Neuronal stem cell (in vitro differentiated cells): ENCODE data around the gene MFAP5.

Experiments used
- DNase-seq: peaks from one replicate; pipeline ENCODE4 v3.0.0-alpha.2; 2013; ENCODE audit warnings: low spot score
- H2AFZ ChIP-seq: one replicate; pipeline ENCODE4 v1.6.1; 2013; ENCODE audit warnings: mild to moderate bottlenecking, low read length, inconsistent platforms
- H2AK5ac ChIP-seq: 2 replicates; pipeline ENCODE4 v1.6.1; 2013; ENCODE audit warnings: low read depth, mild to moderate bottlenecking, inconsistent platforms, low read length, moderate library complexity, mixed read lengths
- H2BK120ac ChIP-seq: 2 replicates; pipeline ENCODE4 v1.6.1; 2013; ENCODE audit warnings: low read depth, mild to moderate bottlenecking, inconsistent platforms, low read length, moderate library complexity, mixed read lengths
- H2BK12ac ChIP-seq: one replicate; pipeline ENCODE4 v1.6.1; 2013; ENCODE audit warnings: low read length, inconsistent platforms
- H2BK15ac ChIP-seq: 2 replicates; pipeline ENCODE4 v1.6.1; 2013; ENCODE audit warnings: mild to moderate bottlenecking, low read length, inconsistent platforms, mixed read lengths
- H2BK5ac ChIP-seq: one replicate; pipeline ENCODE4 v1.6.1; 2013; ENCODE audit warnings: inconsistent platforms, mild to moderate bottlenecking, low read length, moderate library complexity
- H3K14ac ChIP-seq: one replicate; pipeline ENCODE4 v1.6.1; 2013; ENCODE audit warnings: low read length, inconsistent platforms
- H3K18ac ChIP-seq: 2 replicates; pipeline ENCODE4 v1.6.1; 2013; ENCODE audit warnings: low read length, inconsistent platforms
- H3K23ac ChIP-seq: 2 replicates; pipeline ENCODE4 v1.6.1; 2013; ENCODE audit warnings: low read depth, mild to moderate bottlenecking, mixed read lengths, low read length, inconsistent platforms; ENCODE audit not compliant: poor library complexity
- H3K27ac ChIP-seq: replicated peaks from 3 replicates; pipeline ENCODE4 v1.5.1; 2013; ENCODE audit warnings: low read length, inconsistent platforms
- H3K27me3 ChIP-seq, 3 experiments: 2 replicates each; pipeline ENCODE4 v1.6.1; 2013; ENCODE audit warnings: low read length in 3 of 3, mild to moderate bottlenecking in 2 of 3, inconsistent platforms in 1 of 3, low read depth in 1 of 3, mixed read lengths in 1 of 3, moderate library complexity in 1 of 3; ENCODE audit not compliant: control insufficient read depth in 3 of 3, insufficient read depth in 3 of 3
- H3K36me3 ChIP-seq, 2 donors: replicated peaks in 1 of 2; 2 replicates each; pipeline ENCODE4 v1.6.1; 2013; ENCODE audit warnings: low read length in 2 of 2; ENCODE audit not compliant: control insufficient read depth in 2 of 2, insufficient read depth in 2 of 2
- H3K4ac ChIP-seq: 2 replicates; pipeline ENCODE4 v1.6.1; 2013; ENCODE audit warnings: inconsistent platforms, mild to moderate bottlenecking, low read length, moderate library complexity
- H3K4me1 ChIP-seq, 2 donors: 1 replicate in 1 of 2; 2 replicates in 1 of 2; pipeline ENCODE4 v1.6.1; 2013; ENCODE audit warnings: low read length in 2 of 2, low read depth in 1 of 2; ENCODE audit not compliant: control insufficient read depth in 2 of 2, insufficient read depth in 1 of 2
- H3K4me2 ChIP-seq: one replicate; pipeline ENCODE4 v1.6.1; 2013; ENCODE audit warnings: mild to moderate bottlenecking, low read length, inconsistent platforms; ENCODE audit not compliant: insufficient read depth, poor library complexity, severe bottlenecking
- H3K4me3 ChIP-seq, 2 donors: 2 replicates each; pipeline ENCODE4 v1.5.1; 2013; ENCODE audit warnings: low read length in 2 of 2, mild to moderate bottlenecking in 2 of 2, inconsistent platforms in 1 of 2, moderate library complexity in 1 of 2
- H3K79me1 ChIP-seq: one replicate; pipeline ENCODE4 v1.6.1; 2013; ENCODE audit warnings: low read depth, mild to moderate bottlenecking, inconsistent platforms, low read length, moderate library complexity
- H3K9ac ChIP-seq: one replicate; pipeline ENCODE4 v1.6.1; 2013; ENCODE audit warnings: mild to moderate bottlenecking, low read depth, low read length, inconsistent platforms; ENCODE audit not compliant: poor library complexity
- H3K9me3 ChIP-seq, 2 donors: replicated peaks in 1 of 2; 2 replicates each; pipeline versions ENCODE3 to v1.6.1; 2013; ENCODE audit warnings: low read length in 2 of 2, mild to moderate bottlenecking in 2 of 2, inconsistent platforms in 1 of 2, low read depth in 1 of 2, mixed read lengths in 1 of 2, moderate library complexity in 1 of 2; ENCODE audit not compliant: control insufficient read depth in 2 of 2, insufficient read depth in 1 of 2
- H4K8ac ChIP-seq: one replicate; pipeline ENCODE4 v1.6.1; 2013; ENCODE audit warnings: low read depth, mild to moderate bottlenecking, inconsistent platforms, low read length, moderate library complexity
- H4K91ac ChIP-seq: one replicate; pipeline ENCODE4 v1.6.1; 2013; ENCODE audit warnings: low read length, low read depth, mild to moderate bottlenecking, inconsistent platforms; ENCODE audit not compliant: poor library complexity
- WGBS, 2 donors: extraction: QIAGEN DNeasy Blood & Tissue Kit; methylation state at CpG; one replicate each; pipeline ENCODE4 v1.1.7; 2013; ENCODE audit warnings: missing lambda C conversion rate in 2 of 2, mixed read lengths in 1 of 2; ENCODE audit not compliant: insufficient read length in 2 of 2, insufficient replicate concordance in 1 of 2; ENCODE audit errors: extremely low coverage in 2 of 2; 5-methylcytosine and 5-hydroxymethylcytosine counted together

Gene MFAP5

DNA sequence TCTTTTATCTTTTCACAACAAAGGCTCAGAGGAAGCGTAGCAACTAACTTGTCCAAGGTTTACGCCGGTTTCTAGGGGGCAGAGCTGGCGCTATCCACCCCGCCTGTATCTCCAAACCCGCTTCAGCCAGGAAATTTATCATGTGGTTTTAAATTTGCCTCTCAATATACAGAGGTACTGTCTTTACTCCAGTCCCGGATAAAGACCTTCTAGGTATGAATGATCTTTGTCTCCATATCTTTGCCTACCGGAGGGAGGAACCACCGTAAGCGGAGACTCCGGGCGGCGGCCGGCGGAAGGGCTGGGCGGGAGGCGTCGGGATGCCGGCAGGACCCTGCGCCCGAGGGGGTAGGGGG lies 34.5 kb upstream of the MFAP5 start:
- DNase-seq = no peak
- H3K23ac ChIP-seq = peak overlapping the region; percentile 98

DNA sequence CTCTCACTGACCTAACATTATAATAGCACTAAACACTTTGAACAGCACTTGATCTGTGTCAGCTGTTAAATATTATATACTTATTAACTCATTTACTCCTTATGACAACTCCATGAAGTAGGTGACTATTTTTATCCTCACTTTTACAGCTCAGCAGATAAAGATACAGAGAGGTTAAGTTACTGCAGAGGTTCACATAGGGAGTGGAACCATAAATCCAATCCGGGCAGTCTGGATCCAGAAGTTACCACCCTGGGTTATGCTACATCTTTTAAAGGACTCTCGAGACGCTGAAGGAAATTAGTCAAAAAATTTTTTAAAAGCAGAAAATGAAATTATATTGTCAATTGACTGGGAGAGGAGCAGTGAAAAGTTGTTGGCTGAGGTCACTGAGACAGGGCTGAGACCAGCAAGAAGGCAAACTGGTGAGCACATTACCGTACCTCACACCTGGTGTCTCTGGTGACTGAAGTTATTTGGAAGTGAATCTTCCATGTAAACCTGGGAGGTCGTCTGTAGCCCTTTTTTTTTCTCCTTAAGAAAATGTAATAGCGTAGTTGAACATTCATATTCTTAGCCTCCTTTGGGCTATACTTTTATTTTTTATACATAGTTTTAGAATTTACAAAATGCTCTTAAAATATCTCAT lies 33.9 kb upstream of the MFAP5 start:
- no peak overlapping the region for H2BK12ac ChIP-seq
- no peak for DNase-seq
- peak overlapping the region; percentile 89 for H2AFZ ChIP-seq
- H3K9ac ChIP-seq = no peak overlapping the region
- no peak overlapping the region for H4K8ac ChIP-seq
- H3K27ac ChIP-seq = no peak overlapping the region
- no peak overlapping the region for H3K4me2 ChIP-seq
- H4K91ac ChIP-seq = no peak overlapping the region
- H3K4ac ChIP-seq = no peak overlapping the region
- H3K27me3 ChIP-seq = no peaks in the 10 kb centered on the region
- H2BK5ac ChIP-seq = no peak overlapping the region
- no peak overlapping the region for H3K23ac ChIP-seq
- H3K4me1 ChIP-seq = peaks cover 4 to 25% of the 10 kb centered on the region in 2 donors
- peak overlapping the region in 1 of 2 donors; percentile 86 for H3K4me3 ChIP-seq
- H3K9me3 ChIP-seq = no peaks in the 10 kb centered on the region
- H3K79me1 ChIP-seq = peaks cover 1% of the 10 kb centered on the region
- no CpG with 5 or more reads among the region's 6 CpGs for WGBS, 2 donors
- H2BK120ac ChIP-seq = no peak overlapping the region
- H3K36me3 ChIP-seq = peaks cover 0 to 23% of the 10 kb centered on the region in 2 donors
- no peak overlapping the region for H3K14ac ChIP-seq
- no peak overlapping the region for H3K18ac ChIP-seq
- no peak overlapping the region for H2BK15ac ChIP-seq
- H2AK5ac ChIP-seq = no peak overlapping the region

More for the DNA sequence above, 34.5 kb upstream of the MFAP5 start:
- Histone ChIP-seq H4K91ac (no peak overlapping the region), H3K4ac (no peak overlapping the region), H2AK5ac (no peak overlapping the region), H2BK12ac (no peak overlapping the region), H3K79me1 (peaks cover 1% of the 10 kb centered on the region), H2BK5ac (peak overlapping the region; percentile 95), H3K4me3 (peak overlapping the region; percentile 80 to 86), H3K4me2 (peak overlapping the region; percentile 69), H3K18ac (peak overlapping the region; percentile 99), H2AFZ (peak overlapping the region; percentile 89), H3K9ac (peak overlapping the region; percentile 89), H4K8ac (no peak overlapping the region), H3K36me3 (peaks cover 0 to 28% of the 10 kb centered on the region in 2 donors), H3K14ac (no peak overlapping the region), H3K27me3 (no peaks in the 10 kb centered on the region), H3K9me3 (no peaks in the 10 kb centered on the region), H2BK15ac (peak overlapping the region; percentile 84), H3K4me1 (peaks cover 4 to 23% of the 10 kb centered on the region in 2 donors), H3K27ac (peak overlapping the region; percentile 90), H2BK120ac (no peak overlapping the region)
- no CpG with 5 or more reads among the region's 21 CpGs for WGBS, 2 donors

DNA sequence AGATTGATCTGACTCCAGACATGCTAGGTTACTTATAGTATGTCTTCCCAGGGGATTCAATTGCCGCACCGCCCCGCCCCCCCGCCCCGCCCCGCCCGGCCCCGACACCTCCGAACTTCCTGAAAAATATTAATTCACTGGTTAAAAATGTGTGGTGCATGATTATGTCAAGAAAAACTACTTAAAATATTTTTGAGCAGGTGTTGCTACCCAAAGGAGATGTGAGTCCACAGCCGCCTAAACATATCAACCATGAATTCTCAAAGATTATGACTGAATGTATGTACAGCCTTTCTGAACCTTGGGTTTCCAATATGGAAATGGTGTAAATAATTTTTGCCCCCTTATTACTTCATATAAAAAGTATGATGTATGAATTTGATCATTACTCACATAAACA lies 32.5 kb upstream of the MFAP5 start:
- Histone ChIP-seq H2AK5ac (no peak overlapping the region), H2AFZ (no peak overlapping the region), H2BK120ac (no peak overlapping the region), H2BK12ac (no peak overlapping the region), H3K27me3 (no peaks in the 10 kb centered on the region), H4K8ac (no peak overlapping the region), H3K27ac (no peak overlapping the region), H3K36me3 (peaks cover 0 to 8% of the 10 kb centered on the region in 2 donors), H3K4me2 (no peak overlapping the region), H3K14ac (no peak overlapping the region), H3K23ac (no peak overlapping the region), H3K4ac (no peak overlapping the region), H3K4me1 (peaks cover 4 to 23% of the 10 kb centered on the region in 2 donors), H3K9me3 (no peaks in the 10 kb centered on the region), H4K91ac (no peak overlapping the region), H2BK5ac (no peak overlapping the region), H2BK15ac (no peak overlapping the region), H3K18ac (no peak overlapping the region), H3K4me3 (no peak overlapping the region), H3K79me1 (peaks cover 1% of the 10 kb centered on the region), H3K9ac (no peak overlapping the region)
- WGBS, 2 donors = no CpG with 5 or more reads among the region's 10 CpGs
- DNase-seq = no peak

DNA sequence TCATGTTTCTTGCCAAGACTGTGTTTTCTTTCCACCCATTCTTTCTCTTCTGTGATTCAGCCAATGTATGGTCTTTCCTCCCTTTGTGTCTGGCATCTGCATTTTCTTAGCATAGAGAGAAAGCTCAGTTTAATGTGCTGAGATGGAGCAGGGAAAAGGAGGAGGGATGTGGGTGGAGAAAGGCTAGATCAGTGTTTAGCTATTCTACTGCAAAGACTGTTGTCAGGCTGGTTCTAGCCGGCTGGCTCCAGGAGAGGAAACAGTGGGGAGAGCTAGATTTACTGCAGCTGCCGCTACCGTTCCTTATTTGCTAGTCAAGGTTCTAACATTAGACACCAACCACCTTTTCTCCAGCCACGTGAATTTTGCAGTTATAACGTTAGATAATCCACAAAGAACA lies 29.9 kb upstream of the MFAP5 start:
- H3K36me3 ChIP-seq = no peaks in the 10 kb centered on the region
- no peak overlapping the region for H2BK5ac ChIP-seq
- H3K9ac ChIP-seq = no peak overlapping the region
- H2BK120ac ChIP-seq = no peak overlapping the region
- H2AFZ ChIP-seq = peak overlapping the region; percentile 62
- no peak overlapping the region for H4K8ac ChIP-seq
- no peaks in the 10 kb centered on the region for H3K9me3 ChIP-seq
- H3K4me2 ChIP-seq = no peak overlapping the region
- no CpG with 5 or more reads among the region's 5 CpGs for WGBS, 2 donors
- no peaks in the 10 kb centered on the region for H3K79me1 ChIP-seq
- H4K91ac ChIP-seq = no peak overlapping the region
- H2BK15ac ChIP-seq = no peak overlapping the region
- H3K4me1 ChIP-seq = peaks cover 8 to 17% of the 10 kb centered on the region in 2 donors
- no peak overlapping the region for H3K4ac ChIP-seq
- no peaks in the 10 kb centered on the region for H3K27me3 ChIP-seq
- no peak overlapping the region for H2AK5ac ChIP-seq
- H3K18ac ChIP-seq = no peak overlapping the region
- peak; percentile 55 for DNase-seq
- H3K14ac ChIP-seq = no peak overlapping the region
- no peak overlapping the region for H3K23ac ChIP-seq
- H3K27ac ChIP-seq = peak overlapping the region; percentile 23
- H2BK12ac ChIP-seq = no peak overlapping the region
- peak overlapping the region in 1 of 2 donors; percentile 3 for H3K4me3 ChIP-seq
